Muscle of leg (tissue), 11 donors: ENCODE measurements around the gene MCF2L. TPM values are rescaled to one million over a fixed set of nuclear protein-coding genes. Genes with fewer than 3 reads are reported as not detected.

Experiments
- DNase-seq: peaks from one replicate; pipeline ENCODE4 v3.0.0; 2013
- H3K27ac ChIP-seq: one replicate; pipeline ENCODE4 v1.5.1; 2013; ENCODE audit warnings: mild to moderate bottlenecking, low read length, control low read depth
- H3K27me3 ChIP-seq: one replicate; pipeline ENCODE4 v1.6.1; 2013; ENCODE audit warnings: low read length; ENCODE audit not compliant: control insufficient read depth, insufficient read depth
- H3K36me3 ChIP-seq: one replicate; pipeline ENCODE4 v1.6.1; 2013; ENCODE audit warnings: low read length; ENCODE audit not compliant: control insufficient read depth, insufficient read depth
- H3K4me1 ChIP-seq: one replicate; pipeline ENCODE4 v1.6.1; 2013; ENCODE audit warnings: low read length; ENCODE audit not compliant: control insufficient read depth, insufficient read depth
- H3K4me3 ChIP-seq: one replicate; pipeline ENCODE4 v1.5.1; 2013; ENCODE audit warnings: low read length, control low read depth
- H3K9me3 ChIP-seq: replicated peaks from 2 replicates; pipeline ENCODE4 v1.6.1; 2013; ENCODE audit warnings: low read depth, low read length; ENCODE audit not compliant: control insufficient read depth
- WGBS: methylation state at CpG from one replicate; pipeline ENCODE4 v1.1.5; 2013; ENCODE audit warnings: missing lambda C conversion rate; ENCODE audit not compliant: insufficient coverage; 5-methylcytosine and 5-hydroxymethylcytosine counted together
- polyA plus RNA-seq, 8 donors: library from polyadenylated mRNA; unstranded; fragments of 120-200 nt; gene quantifications; one replicate each; pipeline versions ENCODE4 v1.2.1 to v1.2.3, GENCODE V29; 2013; ENCODE audit warnings: inconsistent platforms in 1 of 8, low replicate concordance in 1 of 8; ENCODE audit not compliant: insufficient read length in 8 of 8, insufficient read depth in 1 of 8
- total RNA-seq: library from RNA; stranded (reverse); fragments of 120-200 nt; gene quantifications from one replicate; pipeline ENCODE4 v1.2.4, GENCODE V29; 2013

MCF2L gene
- total and polyA plus RNA-seq, 9 donors: 15.9 to 27.6 (median 20.1) TPM

- H3K4me1 ChIP-seq: peaks cover 26% of the 10 kb centered on the region
- 44% methylated on average over 28 of the region's 29 CpGs for WGBS
- no peaks in the 10 kb centered on the region for H3K36me3 ChIP-seq
- H3K27me3 ChIP-seq: peaks cover 2% of the 10 kb centered on the region
- peak; percentile 82 for DNase-seq
- no peak overlapping the region for H3K27ac ChIP-seq
- no peak overlapping the region for H3K4me3 ChIP-seq
- H3K9me3 ChIP-seq: no peaks in the 10 kb centered on the region
Measured at GRCh38 chr13:112986946-112987681, 18.1 kb downstream of the MCF2L start.

- H3K4me3 ChIP-seq: no peak overlapping the region
- no peak overlapping the region for H3K27ac ChIP-seq
- peaks cover 2% of the 10 kb centered on the region for H3K27me3 ChIP-seq
- WGBS: no CpG with 5 or more reads among the region's 7 CpGs
- DNase-seq: no peak
- no peaks in the 10 kb centered on the region for H3K9me3 ChIP-seq
- H3K36me3 ChIP-seq: no peaks in the 10 kb centered on the region
- H3K4me1 ChIP-seq: peaks cover 26% of the 10 kb centered on the region
Measured at GRCh38 chr13:112987682-112988024, 18.6 kb downstream of the MCF2L start.

GRCh38 chr13:112990783-112991182, 21.8 kb downstream of the MCF2L start:
- Histone ChIP-seq H3K9me3 (no peaks in the 10 kb centered on the region), H3K4me1 (peaks cover 31% of the 10 kb centered on the region), H3K27me3 (no peaks in the 10 kb centered on the region), H3K27ac (no peak overlapping the region), H3K4me3 (no peak overlapping the region), H3K36me3 (no peaks in the 10 kb centered on the region)
- WGBS: 51% methylated on average over 4 of the region's 8 CpGs
- DNase-seq: no peak

- Histone ChIP-seq H3K36me3 (no peaks in the 10 kb centered on the region), H3K9me3 (no peaks in the 10 kb centered on the region), H3K4me1 (peaks cover 32% of the 10 kb centered on the region), H3K27ac (no peak overlapping the region), H3K4me3 (no peak overlapping the region), H3K27me3 (no peaks in the 10 kb centered on the region)
- WGBS: 60% methylated on average over 1 of the region's 6 CpGs
- DNase-seq: no peak
Measured at GRCh38 chr13:112991609-112992008, 22.6 kb downstream of the MCF2L start.

- Histone ChIP-seq H3K27me3 (no peaks in the 10 kb centered on the region), H3K4me3 (no peak overlapping the region), H3K27ac (no peak overlapping the region), H3K36me3 (no peaks in the 10 kb centered on the region), H3K9me3 (no peaks in the 10 kb centered on the region), H3K4me1 (peaks cover 33% of the 10 kb centered on the region)
- no peak for DNase-seq
- WGBS: 82% methylated on average over 26 of the region's 31 CpGs
Measured at GRCh38 chr13:112992931-112993680, 24.1 kb downstream of the MCF2L start.

- WGBS: 80% methylated on average over 45 of the region's 46 CpGs
- no peak for DNase-seq
- Histone ChIP-seq H3K4me3 (no peak overlapping the region), H3K27ac (no peak overlapping the region), H3K4me1 (peaks cover 44% of the 10 kb centered on the region), H3K36me3 (no peaks in the 10 kb centered on the region), H3K9me3 (no peaks in the 10 kb centered on the region), H3K27me3 (no peaks in the 10 kb centered on the region)
Measured at GRCh38 chr13:112994084-112994780, 25.2 kb downstream of the MCF2L start.

- Histone ChIP-seq H3K4me3 (no peak overlapping the region), H3K4me1 (peaks cover 50% of the 10 kb centered on the region), H3K27me3 (peaks cover 2% of the 10 kb centered on the region), H3K36me3 (no peaks in the 10 kb centered on the region), H3K27ac (no peak overlapping the region), H3K9me3 (no peaks in the 10 kb centered on the region)
- WGBS: 80% methylated on average over 32 of the region's 34 CpGs
- no peak for DNase-seq
Measured at GRCh38 chr13:112994781-112995355, 25.9 kb downstream of the MCF2L start.

- WGBS: 81% methylated on average over 21 of the region's 27 CpGs
- no peak for DNase-seq
- Histone ChIP-seq H3K9me3 (no peaks in the 10 kb centered on the region), H3K27me3 (peaks cover 2% of the 10 kb centered on the region), H3K4me1 (peaks cover 57% of the 10 kb centered on the region), H3K4me3 (no peak overlapping the region), H3K27ac (no peak overlapping the region), H3K36me3 (no peaks in the 10 kb centered on the region)
Measured at GRCh38 chr13:112995395-112996191, 26.6 kb downstream of the MCF2L start.

- peaks cover 61% of the 10 kb centered on the region for H3K4me1 ChIP-seq
- no peaks in the 10 kb centered on the region for H3K9me3 ChIP-seq
- WGBS: 79% methylated on average over 19 of the region's 19 CpGs
- no peaks in the 10 kb centered on the region for H3K36me3 ChIP-seq
- DNase-seq: no peak
- H3K27ac ChIP-seq: no peak overlapping the region
- H3K27me3 ChIP-seq: peaks cover 2% of the 10 kb centered on the region
- H3K4me3 ChIP-seq: no peak overlapping the region
Measured at GRCh38 chr13:112996671-112997091, 27.7 kb downstream of the MCF2L start.
